OCI-LY7 (cell line): ENCODE measurements around the gene AKAP10. TPM values are rescaled to one million over a fixed set of nuclear protein-coding genes. Genes with fewer than 3 reads are reported as not detected.
"Not testable (repeated sequence)": the region's sequence is repeated elsewhere in the genome, so short reads cannot be mapped to it uniquely, and the experiment has no call there.

Experiments used
- BruUV-seq: library from RNA; stranded (reverse); fragments of 400-500 nt; replicated peaks from 2 replicates; lab custom pipeline; 2021; lab: Mats Ljungman, UMichigan
- CTCF ChIA-PET: fragments of 300-600 bp; sonication (Branson Sonifier 250); formaldehyde crosslinking; loops from one replicate; lab custom pipeline; 2022; ENCODE audit warnings: antibody characterized with exemption; ENCODE audit not compliant: unreplicated experiment; lab: Charles Lee
- POLR2A ChIA-PET: fragments of 300-600 bp; sonication (Branson Sonifier 250); formaldehyde crosslinking; loops from one replicate; lab custom pipeline; 2022; ENCODE audit warnings: antibody characterized with exemption; lab: Charles Lee
- DNase-seq: peaks from one replicate; pipeline ENCODE4 v3.0.0-alpha.2; 2015; ENCODE audit warnings: low spot score
- H2AFZ ChIP-seq: fragments of 200-600 bp; sonication (generic), shearing (Covaris generic); 2 replicates; pipeline ENCODE4 v1.6.1; 2014; ENCODE audit warnings: mild to moderate bottlenecking, antibody characterized with exemption, low read length, moderate library complexity
- H3K27ac ChIP-seq: fragments of 200-600 bp; sonication (generic); 2 replicates; pipeline ENCODE4 v1.5.1; 2014; ENCODE audit warnings: mixed run types, low read depth, mild to moderate bottlenecking, moderate library complexity, low read length, inconsistent platforms; ENCODE audit not compliant: poor library complexity, severe bottlenecking
- H3K36me3 ChIP-seq: fragments of 200-600 bp; sonication (generic); 2 replicates; pipeline ENCODE4 v1.6.1; 2014; ENCODE audit warnings: mild to moderate bottlenecking, antibody characterized with exemption, low read length, moderate library complexity, mixed read lengths; ENCODE audit not compliant: insufficient read depth
- H3K4me1 ChIP-seq: fragments of 200-600 bp; sonication (generic); 2 replicates; pipeline ENCODE4 v1.5.1; 2014; ENCODE audit warnings: mild to moderate bottlenecking, low read length; ENCODE audit not compliant: insufficient read depth, poor library complexity, severe bottlenecking
- H3K4me2 ChIP-seq: fragments of 200-600 bp; sonication (generic); 2 replicates; pipeline ENCODE4 v1.6.1; 2014; ENCODE audit warnings: mild to moderate bottlenecking, low read length
- H3K4me3 ChIP-seq: fragments of 200-600 bp; sonication (generic); 2 replicates; pipeline ENCODE4 v1.5.1; 2014; ENCODE audit warnings: mild to moderate bottlenecking, low read depth, low read length; ENCODE audit not compliant: poor library complexity, severe bottlenecking
- H3K79me2 ChIP-seq: fragments of 200-600 bp; sonication (generic); 2 replicates; pipeline ENCODE4 v1.6.1; 2016; ENCODE audit warnings: low read depth, mild to moderate bottlenecking, low read length, moderate library complexity, mixed read lengths; ENCODE audit not compliant: insufficient read depth
- H3K9me2 ChIP-seq: fragments of 200-600 bp; sonication (generic); 2 replicates; pipeline ENCODE4 v1.6.1; 2016; ENCODE audit warnings: mild to moderate bottlenecking, low read length, mixed read lengths; ENCODE audit not compliant: insufficient read depth
- H3K9me3 ChIP-seq: fragments of 200-600 bp; sonication (generic); 2 replicates; pipeline ENCODE4 v1.6.1; 2014; ENCODE audit warnings: mild to moderate bottlenecking, mixed run types, low read length, mixed read lengths
- H4K20me1 ChIP-seq: fragments of 200-600 bp; sonication (generic); 2 replicates; pipeline ENCODE4 v1.6.1; 2014; ENCODE audit warnings: mild to moderate bottlenecking, antibody characterized with exemption, low read length, moderate library complexity, mixed read lengths; ENCODE audit not compliant: insufficient read depth
- CTCF ChIP-seq: fragments of 200-600 bp; sonication (generic); conservative IDR thresholded peaks from 2 replicates; pipeline ENCODE4 v1.5.1; 2014; ENCODE audit warnings: mild to moderate bottlenecking, antibody characterized with exemption, low read length, moderate library complexity, mixed read lengths
- EZH2phosphoT487 ChIP-seq: fragments of 200-600 bp; sonication (generic); IDR thresholded peaks from 2 replicates; pipeline ENCODE4 v1.6.1; 2018; ENCODE audit warnings: low read depth, borderline replicate concordance, mild to moderate bottlenecking, mixed run types, antibody characterized with exemption, low read length, moderate library complexity, mixed read lengths
- intact Hi-C: fragments of 100-400 bp; cut with micrococcal nuclease; formaldehyde crosslinking; loops from one replicate; pipeline ENCODE4 v1.10.0; 2022; ENCODE audit not compliant: unreplicated experiment
- small RNA-seq: library from RNA; depleted of rRNA; stranded (forward); fragments of <200 nt; gene quantifications from one replicate; pipeline ENCODE3, GENCODE V24; 2014
- total RNA-seq, 2 experiments: library from RNA; depleted of rRNA in 1 of 2; stranded (reverse); fragments of >200 nt in 1 of 2; shearing (Covaris generic) in 1 of 2; gene quantifications; 2 replicates each; pipeline ENCODE4 v1.2.3, GENCODE V29; 2014 to 2022

The AKAP10 gene
- total RNA-seq, 2 experiments from 2014 or later, result 20.5 to 35.7 TPM

GRCh38 chr17:19865021-19865420 is 112.6 kb downstream of the AKAP10 start:
- BruUV-seq, result no TSS peak
- no peak overlapping the region for H2AFZ ChIP-seq
- intact Hi-C loops, result no loop called here
- no peak overlapping the region for H3K4me2 ChIP-seq
- DNase-seq, result no peak
- no peak overlapping the region for H3K27ac ChIP-seq
- no peak overlapping the region for H3K4me3 ChIP-seq
- ChIA-PET POLR2A (interaction anchor here (1.2 kb wide), 1 partner anchor 15 kb away, joined by 6 read pairs; no protein-coding TSS in a partner anchor), CTCF (no interaction called here)
- H3K9me3 ChIP-seq, result no peaks in the 10 kb centered on the region
- no peaks in the 10 kb centered on the region for H3K9me2 ChIP-seq
- H3K36me3 ChIP-seq, result no peaks in the 10 kb centered on the region
- TF ChIP-seq CTCF (no peak), EZH2phosphoT487 (no peak)
- no peaks in the 10 kb centered on the region for H3K4me1 ChIP-seq
- no peaks in the 10 kb centered on the region for H4K20me1 ChIP-seq
- no peaks in the 10 kb centered on the region for H3K79me2 ChIP-seq

GRCh38 chr17:19860647-19861177 is 116.9 kb downstream of the AKAP10 start:
- POLR2A ChIA-PET, result interaction anchor here (0.6 kb wide), 1 partner anchor 155 kb away, joined by 3 read pairs; no protein-coding TSS in a partner anchor
- intact Hi-C loops, result not testable (repeated sequence)

GRCh38 chr17:19857640-19858039 is 120.0 kb downstream of the AKAP10 start:
- TF ChIP-seq CTCF (no peak), EZH2phosphoT487 (no peak)
- no TSS peak for BruUV-seq
- no peak overlapping the region for H3K27ac ChIP-seq
- no peaks in the 10 kb centered on the region for H3K79me2 ChIP-seq
- H2AFZ ChIP-seq, result no peak overlapping the region
- no peaks in the 10 kb centered on the region for H3K36me3 ChIP-seq
- POLR2A ChIA-PET, result interaction anchor here (1.0 kb wide), 1 partner anchor 67 kb away, joined by 3 read pairs; no protein-coding TSS in a partner anchor
- no peaks in the 10 kb centered on the region for H3K9me3 ChIP-seq
- intact Hi-C loops, result no loop called here
- no peaks in the 10 kb centered on the region for H4K20me1 ChIP-seq
- no peak overlapping the region for H3K4me3 ChIP-seq
- H3K9me2 ChIP-seq, result no peaks in the 10 kb centered on the region
- CTCF ChIA-PET, result no interaction called here
- no peak for DNase-seq
- H3K4me2 ChIP-seq, result no peak overlapping the region
- H3K4me1 ChIP-seq, result no peaks in the 10 kb centered on the region

More at GRCh38 chr17:19860647-19861177, 116.9 kb downstream of the AKAP10 start:
- H3K4me3 ChIP-seq, H2AFZ ChIP-seq, H3K36me3 ChIP-seq, H3K79me2 ChIP-seq, BruUV-seq, H3K27ac ChIP-seq, H3K4me1 ChIP-seq, H3K9me2 ChIP-seq, CTCF ChIA-PET, H3K4me2 ChIP-seq, DNase-seq, H4K20me1 ChIP-seq, H3K9me3 ChIP-seq: not testable (repeated sequence)

Small RNA genes within 50 kb of the gene (small RNA-seq; reads per million reads assigned to genes)
- gene AC015726.2, result not detected

Other genes with a start within 250 kb of the AKAP10 start
- 0.16 and 0.26 TPM in 2 replicates for gene ALDH3A1, start 229.5 kb downstream of the AKAP10 start, total RNA-seq (2014; rRNA removed; shearing (Covaris generic))
- not detected in 2 replicates for gene ALDH3A1, start 229.5 kb downstream of the AKAP10 start, total RNA-seq (2022)
- gene ULK2, start 109.9 kb downstream of the AKAP10 start, total RNA-seq (2014; rRNA removed; shearing (Covaris generic)), result 6.8 and 9.4 TPM in 2 replicates
- 0.94 TPM in 1 of 2 replicates, not detected in the other for gene ULK2, start 109.9 kb downstream of the AKAP10 start, total RNA-seq (2022)
- gene SPECC1, start 31.5 kb upstream of the AKAP10 start, total RNA-seq (2014; rRNA removed; shearing (Covaris generic)), result 0.47 and 0.64 TPM in 2 replicates
- gene SPECC1, start 31.5 kb upstream of the AKAP10 start, total RNA-seq (2022), result 2.8 and 5.8 TPM in 2 replicates